ENCODE data around the gene RAET1L. TPM values are rescaled to one million over a fixed set of nuclear protein-coding genes. Genes with fewer than 3 reads are reported as not detected.

RAET1L gene
- total and polyA plus RNA-seq, 9 of the 15 experiments (the other 6 are each of a cell fraction or from before 2014, with no cell fraction given): not detected

GRCh38 chr6:149987602-149988107 lies 37.7 kb downstream of the RAET1L start:
- in situ Hi-C loops (cut with MboI): no loop called here
- no peak overlapping the region for H3K4me3 ChIP-seq
- BruUV-seq (replicated peaks): no TSS peak
- H3K4me1 ChIP-seq (replicated peaks in 1 of 2; ENCODE audit: control insufficient read depth in 2 of 2, insufficient read depth in 2 of 2, low read length in 2 of 2): peaks cover 0 to 11% of the 10 kb centered on the region in 2 experiments; a peak in 1 of 5 replicates
- FAIRE-seq (no peak), DNase-seq (ENCODE audit: extremely low read depth in 1 of 4, low spot score in 3 of 4) (no peak), ATAC-seq (no peak)
- H2AFZ ChIP-seq (ENCODE audit: low read depth, low read length): no peak overlapping the region
- 0% methylated on average over 2 of the region's 2 CpGs for WGBS (ENCODE audit: insufficient coverage, low coverage, missing lambda C conversion rate)
- intact Hi-C loops (cut with micrococcal nuclease): no loop called here
- no peaks in the 10 kb centered on the region for H3K36me3 ChIP-seq (ENCODE audit: control insufficient read depth, insufficient read depth, low read length)
- no peaks in the 10 kb centered on the region; the same call in 1 of the 2 replicates for H4K20me1 ChIP-seq (replicated peaks; ENCODE audit: control insufficient read depth, insufficient read depth, low read length)
- no peaks in the 10 kb centered on the region for H3K9me3 ChIP-seq (replicated peaks; ENCODE audit: control insufficient read depth, insufficient read depth, low read depth, low read length)
- no peak for TF ChIP-seq SNAPC5 (CRISPR knock-in tag; IDR thresholded peaks at IDR 0.05)
- peak; percentile 34 for TF ChIP-seq CBX8 (IDR thresholded peaks at IDR 0.05; ENCODE audit: borderline replicate concordance, extremely low read depth, low read depth, low read length, poor library complexity, severe bottlenecking)
- no peak for TF ChIP-seq GATA2 (CRISPR knock-in tag; IDR thresholded peaks at IDR 0.05)
- TF ChIP-seq, protein P1, sequence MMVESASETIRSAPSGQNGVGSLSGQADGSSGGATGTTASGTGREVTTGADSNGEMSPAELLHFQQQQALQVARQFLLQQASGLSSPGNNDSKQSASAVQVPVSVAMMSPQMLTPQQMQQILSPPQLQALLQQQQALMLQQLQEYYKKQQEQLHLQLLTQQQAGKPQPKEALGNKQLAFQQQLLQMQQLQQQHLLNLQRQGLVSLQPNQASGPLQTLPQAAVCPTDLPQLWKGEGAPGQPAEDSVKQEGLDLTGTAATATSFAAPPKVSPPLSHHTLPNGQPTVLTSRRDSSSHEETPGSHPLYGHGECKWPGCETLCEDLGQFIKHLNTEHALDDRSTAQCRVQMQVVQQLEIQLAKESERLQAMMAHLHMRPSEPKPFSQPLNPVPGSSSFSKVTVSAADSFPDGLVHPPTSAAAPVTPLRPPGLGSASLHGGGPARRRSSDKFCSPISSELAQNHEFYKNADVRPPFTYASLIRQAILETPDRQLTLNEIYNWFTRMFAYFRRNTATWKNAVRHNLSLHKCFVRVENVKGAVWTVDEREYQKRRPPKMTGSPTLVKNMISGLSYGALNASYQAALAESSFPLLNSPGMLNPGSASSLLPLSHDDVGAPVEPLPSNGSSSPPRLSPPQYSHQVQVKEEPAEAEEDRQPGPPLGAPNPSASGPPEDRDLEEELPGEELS (CRISPR knock-in tag; IDR thresholded peaks at IDR 0.05; ENCODE audit: borderline replicate concordance): no peak
- TF ChIP-seq MED1 (CRISPR knock-in tag; IDR thresholded peaks at IDR 0.05; ENCODE audit: borderline replicate concordance): no peak
- TF ChIP-seq ZNF408 (CRISPR knock-in tag; IDR thresholded peaks at IDR 0.05; ENCODE audit: low read depth): no peak
- peak; percentile 84 for TF ChIP-seq CBX2 (IDR thresholded peaks at IDR 0.05; ENCODE audit: insufficient read depth, low read length, poor library complexity, severe bottlenecking)
- no peaks in the 10 kb centered on the region for H3K79me2 ChIP-seq (ENCODE audit: control insufficient read depth, insufficient read depth, low read length)
- H3K9ac ChIP-seq (ENCODE audit: insufficient read depth in 1 of 2, low read depth in 2 of 2, low read length in 2 of 2): no peak overlapping the region
- ChIA-PET CTCF (ENCODE audit: low intra/inter-chr PET ratio) (no interaction called here), POLR2A (no interaction called here)
- H3K27me3 ChIP-seq (ENCODE audit: control insufficient read depth in 2 of 2, insufficient read depth in 2 of 2, low read length in 2 of 2): peaks cover 63 to 76% of the 10 kb centered on the region in 2 experiments
- H3K9me1 ChIP-seq (ENCODE audit: control insufficient read depth, insufficient read depth, low read length): no peaks in the 10 kb centered on the region
- no peak overlapping the region for H3K27ac ChIP-seq (ENCODE audit: extremely low read depth, low read depth, low read length)
- no peak overlapping the region for H3K4me2 ChIP-seq (ENCODE audit: insufficient read depth, low read length)

Data from K562 (cell line).